GM12891 (cell line): ENCODE results near the gene SPATC1L.
"Not testable (repeated sequence)": the region's sequence is repeated elsewhere in the genome, so short reads cannot be mapped to it uniquely, and the experiment has no call there.

Experiments
- DNase-seq: peaks from one replicate; pipeline ENCODE4 v3.0.0; 2011; ENCODE audit warnings: low spot score; ENCODE audit not compliant: insufficient read length
- FAIRE-seq: peaks from 2 replicates; lab custom pipeline; 2011; peaks lifted over from hg19 to GRCh38; lab: Jason Lieb, UNC
- PAX5 ChIP-seq: IDR thresholded peaks from 2 replicates; pipeline ENCODE4 v1.6.1; 2011; ENCODE audit warnings: low read length, moderate library complexity, mild to moderate bottlenecking; ENCODE audit not compliant: insufficient read depth, severe bottlenecking
- POLR2A ChIP-seq: IDR thresholded peaks from 2 replicates; pipeline ENCODE4 v1.6.1; 2011; ENCODE audit warnings: low read depth, low read length, control low read depth
- POLR2AphosphoS5 ChIP-seq: IDR thresholded peaks from 2 replicates; pipeline ENCODE4 v1.6.1; 2011; ENCODE audit warnings: low read depth, low read length, control low read depth
- POU2F2 ChIP-seq: IDR thresholded peaks from 2 replicates; pipeline ENCODE4 v1.6.1; 2011; ENCODE audit warnings: low read depth, mild to moderate bottlenecking, control low read depth, low read length, moderate library complexity
- SPI1 ChIP-seq: IDR thresholded peaks from 2 replicates; pipeline ENCODE4 v1.6.1; 2011; ENCODE audit warnings: low read depth, low read length, control low read depth
- TAF1 ChIP-seq: IDR thresholded peaks from 2 replicates; pipeline ENCODE4 v1.6.1; 2011; ENCODE audit warnings: low read depth, low read length, control low read depth

Gene SPATC1L

DNA sequence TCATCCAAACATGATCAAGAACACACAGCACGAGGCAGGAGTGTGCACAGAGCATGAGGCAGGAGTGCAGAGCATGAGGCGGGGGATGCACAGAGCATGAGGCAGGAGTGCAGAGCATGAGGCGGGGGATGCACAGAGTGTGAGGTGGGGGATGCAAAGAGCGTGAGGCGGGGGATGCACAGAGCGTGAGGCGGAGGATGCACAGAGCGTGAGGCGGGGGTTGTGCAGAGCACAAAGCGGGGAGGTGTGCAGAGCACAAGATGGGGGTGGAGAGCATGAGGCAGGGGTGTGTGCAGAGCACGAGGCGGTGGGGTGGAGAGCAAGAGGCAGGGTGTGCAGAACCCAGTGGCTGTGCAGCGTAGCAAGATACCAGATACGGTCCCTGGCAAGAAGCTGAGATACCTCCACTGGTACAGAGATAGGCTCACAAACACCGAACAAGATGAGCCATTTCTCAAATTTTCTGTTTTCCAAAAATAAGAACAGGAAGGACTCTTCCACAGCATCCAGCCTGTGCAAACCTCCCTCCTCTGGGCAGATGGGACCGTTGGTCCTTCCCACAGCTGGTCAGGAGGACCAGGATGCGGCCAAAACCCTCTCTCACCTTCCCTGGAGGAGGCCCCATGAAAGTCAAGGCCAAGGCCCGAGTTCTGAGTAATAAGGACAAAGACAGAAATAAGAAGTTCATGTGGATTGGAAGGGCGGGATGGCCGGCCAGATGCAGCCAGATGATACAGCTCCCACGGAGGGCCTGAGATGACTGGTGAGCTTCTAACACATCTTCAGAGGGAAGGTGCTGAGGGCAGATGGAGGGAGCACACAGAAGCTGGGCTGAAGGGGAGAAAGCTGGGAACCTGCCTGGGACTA lies 12.0 kb downstream of the SPATC1L start:
- FAIRE-seq (no peak), DNase-seq (no peak)
- TF ChIP-seq POLR2A (no peak), POU2F2 (no peak), TAF1 (no peak), SPI1 (no peak), PAX5 (no peak), POLR2AphosphoS5 (no peak)

DNA sequence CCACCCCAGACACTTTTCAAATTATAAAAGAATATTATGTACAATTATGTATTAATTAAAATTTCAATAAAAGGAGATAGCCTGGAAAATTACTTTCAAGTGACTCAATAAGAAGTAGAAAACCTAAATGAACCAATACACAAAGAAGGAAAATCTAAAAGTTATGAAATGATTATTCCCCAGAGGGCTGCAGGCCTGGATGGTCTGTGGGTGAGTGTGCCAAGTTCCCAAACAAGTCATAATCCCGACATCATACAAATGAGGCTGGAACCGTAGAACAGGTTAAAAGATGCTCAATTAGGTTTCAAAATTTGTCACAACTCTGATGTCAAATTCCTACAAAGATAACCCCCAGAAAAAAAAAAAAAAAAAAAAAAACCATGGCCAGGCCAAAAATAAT lies 12.7 kb downstream of the SPATC1L start:
- TF ChIP-seq SPI1 (no peak), PAX5 (no peak), POLR2AphosphoS5 (no peak), TAF1 (no peak), POU2F2 (no peak), POLR2A (no peak)
- DNase-seq (no peak), FAIRE-seq (no peak)

DNA sequence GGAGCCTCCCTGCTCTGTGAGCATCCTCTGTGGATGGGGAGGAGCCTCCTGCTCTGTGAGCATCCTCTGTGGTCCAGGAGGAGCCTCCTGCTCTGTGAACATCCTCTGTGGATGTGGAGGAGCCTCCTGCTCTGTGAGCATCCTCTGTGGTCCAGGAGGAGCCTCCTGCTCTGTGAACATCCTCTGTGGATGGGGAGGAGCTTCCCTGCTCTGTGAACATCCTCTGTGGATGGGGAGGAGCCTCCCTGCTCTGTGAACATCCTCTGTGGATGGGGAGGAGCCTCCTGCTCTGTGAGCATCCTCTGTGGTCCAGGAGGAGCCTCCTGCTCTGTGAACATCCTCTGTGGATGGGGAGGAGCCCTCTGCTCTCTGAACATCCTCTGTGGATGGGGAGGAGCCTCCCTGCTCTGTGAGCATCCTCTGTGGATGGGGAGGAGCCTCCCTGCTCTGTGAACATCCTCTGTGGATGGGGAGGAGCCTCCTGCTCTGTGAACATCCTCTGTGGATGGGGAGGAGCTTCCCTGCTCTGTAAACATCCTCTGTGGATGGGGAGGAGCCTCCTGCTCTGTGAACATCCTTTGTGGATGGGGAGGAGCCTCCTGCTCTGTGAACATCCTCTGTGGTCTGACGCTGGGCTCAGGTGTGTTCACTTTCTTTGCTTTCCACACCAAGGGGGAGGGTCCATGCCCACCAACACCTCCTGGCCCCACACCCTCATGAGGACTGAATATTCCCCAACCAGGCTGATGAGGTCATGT lies 13.6 kb downstream of the SPATC1L start:
- not testable (repeated sequence) for DNase-seq, FAIRE-seq

DNA sequence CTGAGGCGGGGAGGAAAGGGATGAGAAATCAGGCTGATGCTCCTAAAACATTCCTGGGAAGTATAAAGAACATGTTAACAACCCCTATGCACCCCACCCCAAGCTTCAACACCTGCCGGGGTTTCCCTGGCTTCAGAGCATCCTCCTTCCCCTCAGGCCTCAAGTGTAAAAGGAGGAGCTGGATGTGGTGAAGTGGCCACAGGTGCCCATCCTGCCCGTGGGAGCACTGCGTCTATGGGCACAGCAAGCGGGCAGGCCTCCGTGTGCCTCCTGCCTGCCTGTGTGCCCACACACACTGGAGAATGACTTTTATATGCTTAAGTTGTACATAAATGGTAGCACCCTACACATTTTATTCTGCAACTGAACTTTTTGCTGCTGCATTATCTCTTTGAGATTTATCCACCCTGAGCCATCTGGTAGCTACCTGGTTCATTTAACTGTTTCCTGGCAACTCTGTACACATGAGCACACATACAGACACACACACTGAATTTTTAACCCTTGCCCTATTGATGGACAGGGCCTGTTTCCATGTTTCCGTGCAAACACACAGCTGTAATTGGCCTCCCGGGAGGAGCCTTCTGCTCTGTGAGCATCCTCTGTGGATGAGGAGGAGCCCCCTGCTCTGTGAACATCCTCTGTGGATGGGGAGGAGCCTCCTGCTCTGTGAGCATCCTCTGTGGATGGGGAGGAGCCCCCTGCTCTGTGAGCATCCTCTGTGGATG lies 15.4 kb downstream of the SPATC1L start:
- TF ChIP-seq TAF1 (no peak), SPI1 (no peak), POLR2A (no peak), PAX5 (no peak), POU2F2 (no peak), POLR2AphosphoS5 (no peak)
- FAIRE-seq (no peak), DNase-seq (no peak)

DNA sequence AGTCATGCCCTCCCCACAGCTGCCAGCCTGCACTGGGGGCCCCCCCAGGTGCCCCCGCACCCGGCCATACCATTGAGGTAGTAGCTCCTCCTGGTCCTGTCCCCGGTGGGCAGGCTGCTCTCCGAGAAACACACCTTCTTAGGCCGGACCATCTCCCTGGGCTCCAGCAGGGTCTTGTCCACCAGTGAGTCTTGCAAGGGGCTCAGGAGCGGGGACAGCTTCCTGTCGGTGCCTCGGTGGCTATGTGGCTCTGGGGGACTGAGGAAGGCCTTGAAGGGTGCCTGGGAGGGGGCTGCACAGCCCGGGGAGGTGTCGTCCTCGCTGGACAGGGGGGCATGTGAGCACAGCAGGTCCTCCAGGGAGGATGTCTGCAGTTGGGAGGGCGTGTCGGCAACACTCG lies 16.0 kb downstream of the SPATC1L start:
- FAIRE-seq: no peak
- no peak for DNase-seq
- TF ChIP-seq POLR2AphosphoS5 (no peak), PAX5 (no peak), POU2F2 (no peak), SPI1 (no peak), TAF1 (no peak), POLR2A (no peak)

DNA sequence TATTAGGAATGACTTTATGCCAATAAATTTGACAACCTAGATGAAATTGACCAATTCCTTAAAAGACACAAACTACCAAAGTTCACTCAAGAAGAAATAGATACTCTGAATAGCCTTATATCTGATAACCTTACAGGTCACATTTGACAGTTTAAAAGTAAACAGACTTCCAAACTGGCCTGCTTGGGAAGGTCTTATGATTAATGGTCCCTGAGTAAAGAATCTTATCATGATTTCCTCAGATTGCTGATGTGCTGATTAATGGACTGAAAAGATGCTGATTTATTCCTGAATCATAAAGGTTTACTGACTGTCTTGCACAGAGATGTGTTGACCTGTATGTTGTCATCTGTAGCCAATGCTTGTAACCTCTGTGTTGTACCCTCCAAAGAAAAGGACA lies 19.2 kb downstream of the SPATC1L start:
- DNase-seq (no peak), FAIRE-seq (no peak)
- TF ChIP-seq POU2F2 (no peak), TAF1 (no peak), PAX5 (no peak), POLR2AphosphoS5 (no peak), SPI1 (no peak), POLR2A (no peak)

DNA sequence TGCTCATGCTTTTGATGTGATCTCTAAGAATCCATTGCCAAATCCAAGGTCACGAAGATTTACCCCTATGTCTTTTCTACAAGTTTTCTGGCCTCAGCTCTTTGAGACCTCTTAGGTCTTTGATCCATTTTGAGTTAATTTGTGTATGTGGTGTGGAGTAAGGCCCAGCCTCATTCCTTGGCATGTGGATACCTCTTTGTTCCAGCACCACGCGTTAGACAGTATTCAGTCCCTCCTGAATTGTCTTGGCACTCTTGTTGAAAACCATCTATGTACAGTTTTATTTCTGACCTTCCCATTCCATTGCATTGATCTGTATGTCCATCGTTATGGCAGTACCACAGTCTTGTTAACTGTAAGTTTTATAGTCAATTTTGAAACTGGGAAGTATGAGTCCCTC lies 20.9 kb downstream of the SPATC1L start:
- no peak for TF ChIP-seq SPI1
- no peak for TF ChIP-seq POLR2A
- TF ChIP-seq POLR2AphosphoS5: no peak
- no peak for TF ChIP-seq POU2F2
- TF ChIP-seq PAX5: no peak
- TF ChIP-seq TAF1: no peak
- DNase-seq: no peak
- no peak for FAIRE-seq

DNA sequence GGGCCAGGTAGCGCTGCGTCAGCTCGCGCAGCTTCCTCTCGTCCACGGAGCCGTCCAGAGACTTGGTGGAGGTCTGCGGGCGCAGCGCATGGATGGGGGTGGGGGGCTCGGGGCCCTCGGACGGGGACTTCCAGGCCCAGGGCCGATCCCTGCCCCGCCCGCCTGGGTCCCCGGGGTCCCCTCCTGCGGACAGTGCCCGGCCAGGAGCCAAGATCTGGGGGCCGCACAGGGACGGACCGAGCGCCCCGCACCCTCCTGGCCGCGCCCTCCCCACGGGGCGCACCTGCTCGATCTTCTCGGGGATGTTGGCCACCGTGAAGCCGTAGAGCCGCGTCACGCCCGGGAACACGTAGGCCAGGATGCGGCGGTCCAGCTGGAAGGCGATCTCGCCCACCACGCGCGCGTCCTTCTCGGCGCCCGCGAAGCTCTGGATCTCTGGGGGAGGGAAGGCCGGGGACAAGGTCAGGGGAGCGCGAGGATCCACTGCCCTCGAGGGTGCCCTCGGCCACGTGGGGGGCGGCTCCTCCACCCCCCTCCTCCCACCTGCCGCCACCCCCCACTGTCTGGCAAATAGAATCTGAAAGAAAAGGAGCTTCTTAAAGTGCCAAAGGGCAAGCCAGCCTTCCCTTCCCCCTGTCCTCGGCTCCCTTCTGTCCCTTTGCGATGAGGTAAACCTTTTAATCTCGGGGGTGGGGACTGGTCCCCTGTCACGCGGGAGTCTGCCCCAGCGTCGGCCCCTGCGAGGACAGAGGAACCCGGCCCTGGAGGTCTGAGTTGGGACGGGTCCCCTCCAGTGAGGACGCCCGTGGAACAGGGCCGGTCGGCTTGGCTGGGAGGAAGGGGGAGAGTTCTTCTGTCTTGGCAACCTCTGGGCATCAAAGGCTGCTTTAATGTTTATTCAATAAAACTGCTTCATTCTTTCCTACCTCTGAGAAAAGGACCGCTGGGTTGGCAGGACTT lies 22.3 kb downstream of the SPATC1L start:
- DNase-seq (no peak), FAIRE-seq (no peak)
- no peak for TF ChIP-seq POLR2A
- TF ChIP-seq POLR2AphosphoS5: no peak
- TF ChIP-seq POU2F2: no peak
- TF ChIP-seq SPI1: no peak
- no peak for TF ChIP-seq TAF1
- TF ChIP-seq PAX5: no peak
